GM18505 (cell line): ENCODE results near the gene PPP1R13L.

Source experiments
- ATAC-seq: cut with Tn5 transposase; IDR thresholded peaks from one replicate; pipeline ENCODE4 v1.9.1; 2021; ENCODE audit not compliant: unreplicated experiment
- POLR2A ChIP-seq: IDR thresholded peaks from 4 replicates; pipeline ENCODE4 v1.6.1; 2011; ENCODE audit warnings: borderline replicate concordance; ENCODE audit not compliant: insufficient read depth, insufficient read length; ENCODE audit errors: extremely low read depth

Gene PPP1R13L

DNA sequence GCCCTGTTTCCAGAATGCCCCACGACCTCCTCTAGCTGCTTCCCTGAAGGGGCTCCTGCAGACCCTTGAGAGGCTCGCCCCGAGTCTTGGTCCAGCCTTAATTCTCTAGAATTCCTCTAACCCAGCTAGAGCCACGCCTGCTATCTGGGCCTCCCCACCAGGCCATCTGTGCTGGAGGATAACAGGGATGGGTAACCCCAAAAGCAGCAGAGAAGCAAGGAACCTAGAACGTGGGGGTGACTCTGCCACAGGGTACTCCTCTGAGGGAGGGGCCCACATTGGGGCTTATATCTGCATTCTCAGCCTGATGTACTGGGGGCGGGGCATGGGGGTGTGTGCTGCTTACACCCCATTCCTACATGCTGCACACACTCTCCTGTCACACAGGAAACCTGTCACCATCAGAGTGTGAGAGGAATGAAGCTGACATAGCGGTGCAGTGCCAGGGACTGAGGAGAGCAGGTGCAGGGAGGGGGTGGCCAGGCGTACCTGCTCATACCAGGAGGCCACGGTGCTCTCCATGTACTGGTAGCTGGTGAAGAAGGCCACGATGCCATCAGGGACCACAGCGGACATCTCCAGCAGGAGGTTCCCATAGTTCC is 50.5 kb downstream of the PPP1R13L start:
- no peak for TF ChIP-seq POLR2A
- ATAC-seq, result no peak

DNA sequence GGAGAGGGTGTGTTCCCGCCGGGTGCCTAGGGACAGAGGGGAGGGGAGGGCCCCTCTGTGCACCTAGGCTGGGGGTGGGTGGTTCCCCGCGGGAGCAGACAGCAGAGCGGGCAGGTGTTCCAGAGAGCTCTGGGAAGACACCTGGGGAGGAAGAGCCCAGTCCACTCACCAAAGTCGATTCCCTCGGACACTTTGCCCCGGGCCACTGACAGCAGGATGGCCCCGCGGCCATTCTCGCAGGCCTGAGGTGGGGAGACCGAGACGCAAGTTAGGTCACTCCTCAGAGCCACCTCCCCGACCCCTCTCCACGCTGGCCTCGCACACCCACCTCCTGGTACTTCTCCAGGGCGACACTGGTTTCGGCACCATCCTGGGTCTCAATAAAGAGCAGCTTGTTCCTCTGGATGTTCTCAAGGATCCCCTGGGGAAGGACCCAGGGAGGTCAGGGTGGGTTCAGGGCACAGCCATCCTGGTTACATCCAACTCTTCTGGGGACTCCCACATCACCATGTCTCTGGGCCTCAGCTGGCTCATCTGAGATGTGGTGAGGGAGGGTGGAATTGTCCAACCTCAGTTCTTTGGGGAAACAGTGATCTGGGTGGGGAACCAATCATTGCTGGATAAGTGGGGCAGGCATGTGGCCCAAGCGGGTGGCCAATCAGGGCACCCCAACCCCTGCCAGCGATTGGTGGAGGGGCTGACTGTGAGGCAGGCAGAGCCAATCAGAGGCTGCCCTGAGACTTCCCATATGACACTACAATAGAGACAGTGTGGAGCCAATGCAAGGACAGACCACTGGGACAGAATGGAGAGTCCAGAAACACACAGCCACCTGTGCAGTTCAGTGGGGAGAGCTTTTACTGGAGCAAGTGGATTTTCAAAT is 51.7 kb downstream of the PPP1R13L start:
- no peak for TF ChIP-seq POLR2A
- no peak for ATAC-seq

GRCh38 chr19:45352471-45352870 is 52.4 kb downstream of the PPP1R13L start:
- no peak for TF ChIP-seq POLR2A
- no peak for ATAC-seq

DNA sequence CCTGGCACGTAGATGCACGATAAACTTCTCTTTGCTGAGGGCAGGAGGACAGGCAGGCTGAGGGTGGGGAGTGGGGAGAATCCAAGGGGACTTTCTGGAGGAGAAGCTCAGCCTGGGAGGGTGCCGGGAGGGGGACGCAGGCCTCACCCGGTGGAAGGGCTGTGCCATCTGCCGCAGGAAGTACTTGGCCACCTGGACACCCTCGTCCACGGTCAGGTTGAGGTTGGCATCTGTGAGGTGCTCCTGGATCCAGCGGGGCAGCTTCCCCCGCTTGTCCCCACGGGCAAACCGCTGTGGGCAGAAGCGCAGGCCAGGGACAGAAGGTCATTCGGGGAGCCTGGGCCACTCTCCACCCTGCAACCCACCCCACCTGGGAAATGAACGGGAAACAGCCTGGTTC is 52.8 kb downstream of the PPP1R13L start:
- no peak for TF ChIP-seq POLR2A
- no peak for ATAC-seq

GRCh38 chr19:45351401-45351952 is 53.4 kb downstream of the PPP1R13L start:
- TF ChIP-seq POLR2A, result no peak
- no peak for ATAC-seq

- ATAC-seq, result no peak
- no peak for TF ChIP-seq POLR2A
Measured at GRCh38 chr19:45350477-45351058, 54.3 kb downstream of the PPP1R13L start.

DNA sequence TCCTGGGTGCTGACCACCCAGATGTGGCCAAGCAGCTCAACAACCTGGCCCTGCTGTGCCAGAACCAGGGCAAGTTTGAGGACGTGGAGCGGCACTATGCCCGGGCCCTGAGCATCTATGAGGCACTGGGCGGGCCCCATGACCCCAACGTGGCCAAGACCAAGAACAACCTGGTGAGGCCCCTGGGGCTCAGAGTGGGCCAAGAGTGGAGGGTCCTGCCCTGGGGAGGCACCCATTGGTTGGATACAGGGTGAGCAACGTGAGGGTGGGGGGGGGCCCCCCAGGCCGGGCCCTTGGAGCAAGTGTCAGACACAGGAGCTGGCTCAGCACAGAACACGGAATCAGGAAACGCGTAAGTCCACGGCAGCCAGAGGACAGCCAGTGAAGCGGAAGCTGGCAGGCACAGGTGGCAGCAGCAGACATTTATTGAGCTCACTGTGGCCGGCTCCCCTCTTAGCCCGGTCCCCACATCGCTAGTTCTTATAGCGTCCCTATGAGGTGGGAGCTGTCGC is 55.4 kb downstream of the PPP1R13L start:
- no peak for TF ChIP-seq POLR2A

DNA sequence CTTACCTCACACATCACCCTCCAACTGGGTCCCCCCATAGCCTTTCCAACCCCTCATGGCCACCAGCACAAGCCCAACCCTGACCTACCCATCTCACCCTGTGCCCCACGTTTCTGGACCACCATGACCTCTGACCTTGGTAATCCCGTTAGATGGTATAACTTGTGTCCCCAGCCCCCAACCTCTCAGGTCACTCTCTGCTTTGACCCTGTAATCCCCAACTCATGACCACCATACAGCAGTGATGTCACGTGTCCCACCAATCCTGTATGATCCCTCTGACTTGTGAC is 55.8 kb downstream of the PPP1R13L start:
- ATAC-seq, result no peak
- TF ChIP-seq POLR2A, result no peak

More for the DNA sequence above, 55.4 kb downstream of the PPP1R13L start:
- no peak for ATAC-seq

GRCh38 chr19:45348367-45349125 is 56.3 kb downstream of the PPP1R13L start:
- TF ChIP-seq POLR2A, result no peak
- ATAC-seq, result no peak

DNA sequence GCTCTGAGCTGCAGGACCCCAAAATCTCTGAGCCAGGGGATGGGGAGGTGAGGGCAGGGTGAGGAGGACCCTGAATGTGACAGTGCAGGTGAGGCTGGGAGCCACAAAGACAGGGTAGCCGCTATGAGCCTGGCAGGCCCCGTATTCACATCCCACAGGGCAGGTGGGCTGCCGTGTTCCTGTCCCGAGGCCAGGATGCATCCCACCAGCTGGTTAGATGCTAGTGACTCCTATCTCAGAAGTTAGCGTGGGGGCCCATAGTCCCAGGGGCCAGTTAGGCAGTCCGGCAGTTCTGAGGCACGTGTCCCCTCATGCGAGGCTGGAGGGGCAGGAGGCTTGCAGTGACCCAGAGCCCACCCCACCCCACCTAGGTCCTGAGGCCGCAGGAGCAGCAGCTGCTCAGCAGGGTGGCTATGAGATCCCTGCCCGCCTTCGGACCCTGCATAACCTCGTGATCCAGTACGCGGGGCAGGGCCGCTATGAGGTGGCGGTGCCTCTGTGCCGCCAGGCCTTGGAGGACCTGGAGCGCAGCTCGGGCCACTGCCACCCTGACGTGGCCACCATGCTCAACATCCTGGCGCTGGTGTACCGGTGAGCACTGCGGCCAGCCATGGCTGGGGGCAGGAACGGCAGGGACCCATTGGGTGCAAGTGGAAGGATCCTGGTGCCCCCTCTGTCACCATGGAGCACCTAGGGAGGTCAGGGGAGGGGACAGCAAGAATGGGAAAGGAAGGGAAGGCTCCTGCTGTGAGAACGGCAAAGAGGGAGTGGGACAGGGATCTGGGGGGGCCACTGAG is 57.1 kb downstream of the PPP1R13L start:
- TF ChIP-seq POLR2A, result no peak
- ATAC-seq, result no peak

- no peak for TF ChIP-seq POLR2A
- no peak for ATAC-seq
Measured at GRCh38 chr19:45346449-45346848, 58.4 kb downstream of the PPP1R13L start.

- TF ChIP-seq POLR2A, result no peak
- ATAC-seq, result no peak
Measured at GRCh38 chr19:45345506-45345860, 59.4 kb downstream of the PPP1R13L start.
